Stimulated activated CD8-positive, alpha-beta memory T cell treated with anti-CD3 and anti-CD28 coated beads, Interleukin-4, amount 100 ng/mL, for 4 hours (primary cell): ENCODE measurements around the gene CNOT2.

Source experiments
- DNase-seq, 2 donors: peaks; one replicate each; pipeline ENCODE4 v3.0.0-alpha.2; 2020; ENCODE audit warnings: low read depth in 2 of 2, low spot score in 1 of 2

Gene CNOT2

DNA sequence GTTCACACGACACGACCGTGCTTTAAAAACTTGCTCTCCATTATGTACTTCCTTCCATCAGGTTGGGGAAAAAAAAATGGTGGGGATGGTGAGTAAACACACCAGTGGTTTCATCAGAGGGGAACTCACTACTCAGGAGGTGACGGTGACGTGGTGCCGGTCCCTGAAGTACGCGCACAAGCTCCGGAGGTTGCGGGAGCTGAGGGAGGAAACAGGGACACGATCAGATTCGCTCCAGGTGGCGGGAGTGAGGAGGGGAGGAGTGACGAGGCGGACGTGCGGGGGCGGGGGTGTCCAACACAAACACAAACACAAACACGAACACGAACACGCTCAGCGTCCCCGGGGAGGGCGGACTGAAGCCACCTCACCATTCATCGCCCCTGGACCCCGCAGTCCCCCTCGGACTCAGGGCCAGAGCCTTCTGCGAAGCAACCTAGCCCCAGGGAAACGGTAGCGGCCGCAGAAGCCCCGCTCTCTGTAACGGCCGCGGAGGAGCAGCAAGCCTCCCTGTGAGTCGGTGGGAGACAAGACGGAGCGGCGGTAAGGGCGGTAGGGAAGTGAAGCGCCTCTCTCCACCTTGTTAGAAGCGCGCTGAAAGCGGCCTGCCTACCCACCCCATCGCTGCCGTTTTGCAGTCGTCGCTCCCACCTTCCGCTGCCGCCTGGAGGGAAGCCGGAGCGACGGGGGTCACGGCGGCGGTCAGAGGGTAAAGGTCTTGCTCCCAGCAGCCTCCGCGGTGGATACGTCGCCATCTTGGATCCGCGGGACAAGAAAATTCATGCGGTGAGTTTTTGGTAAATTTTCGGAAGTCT lies at the start of gene CNOT2:
Gene CNOT2 (plus strand): TSS at position 739 of the 815 bp plus-strand sequence. CDS start 34,794 bp downstream, outside the sequence.
- peak; percentile 74 to 79 for DNase-seq

- no peak for DNase-seq
These were observed 49.2 kb upstream of the CNOT2 start for GRCh38 chr12:70194076-70194475.

DNA sequence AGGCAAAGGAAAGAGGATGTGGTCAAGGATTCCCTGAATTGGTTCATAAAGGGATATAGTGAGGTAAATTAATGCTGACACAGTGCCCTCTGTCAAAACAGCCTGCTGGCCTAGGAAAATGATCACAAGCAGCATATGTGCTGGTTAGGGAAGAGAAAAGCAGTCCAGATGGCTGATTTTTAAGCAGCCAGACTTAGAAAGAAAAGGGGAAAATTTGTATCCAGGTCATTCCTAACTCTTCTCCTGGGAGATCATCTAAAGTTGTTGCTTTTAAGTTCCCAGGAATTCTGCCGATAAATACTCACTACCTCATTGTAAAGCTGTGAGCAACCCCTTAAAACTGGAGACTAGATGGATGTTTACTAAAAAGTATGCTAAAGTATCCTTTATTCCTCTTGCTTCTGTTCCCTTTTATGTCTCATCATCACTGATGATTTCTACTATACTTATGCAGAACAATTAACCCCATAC lies 46.4 kb upstream of the CNOT2 start:
- DNase-seq, result no peak

GRCh38 chr12:70197345-70197744 lies 45.9 kb upstream of the CNOT2 start:
- no peak for DNase-seq

DNA sequence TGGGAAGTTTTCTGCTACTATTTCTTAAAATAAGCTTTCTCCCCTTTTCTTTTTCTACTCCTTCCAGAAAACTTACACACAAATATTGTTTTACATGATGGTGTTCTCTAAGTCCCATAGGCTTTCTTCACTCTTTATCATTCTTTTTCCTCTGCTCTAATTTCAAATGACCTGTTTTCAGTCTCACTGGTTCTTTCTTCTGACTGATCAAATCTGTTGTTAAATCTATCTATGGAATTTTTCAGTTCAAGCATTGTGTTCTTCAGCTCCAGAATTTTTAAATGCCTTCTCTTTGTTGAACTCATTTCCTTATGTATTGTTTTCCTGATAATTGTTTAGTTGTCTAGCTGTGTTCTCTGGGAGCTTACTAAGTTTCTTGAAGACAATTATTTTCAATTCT lies 29.5 kb upstream of the CNOT2 start:
- DNase-seq, result no peak

GRCh38 chr12:70214972-70215617 lies 28.1 kb upstream of the CNOT2 start:
- no peak for DNase-seq

DNA sequence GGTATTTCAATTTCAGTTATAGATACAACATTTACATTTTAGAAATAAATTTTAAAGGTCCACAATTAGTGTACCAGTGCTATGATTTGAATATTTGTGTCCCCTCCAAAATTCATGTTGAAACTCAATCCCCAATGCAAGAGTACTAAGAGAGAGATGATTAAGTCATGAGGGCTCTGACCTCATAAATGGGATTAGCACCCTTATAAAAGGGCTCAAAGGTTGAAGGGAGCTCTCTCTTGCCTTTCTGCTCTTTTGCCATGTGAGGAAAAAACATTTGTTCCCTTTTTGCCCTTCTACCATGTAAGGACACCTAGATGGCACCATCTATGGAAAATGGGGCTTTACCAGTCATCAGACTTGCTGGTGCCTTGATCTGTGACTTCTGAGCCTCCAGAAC lies 25.8 kb upstream of the CNOT2 start:
- no peak for DNase-seq

DNA sequence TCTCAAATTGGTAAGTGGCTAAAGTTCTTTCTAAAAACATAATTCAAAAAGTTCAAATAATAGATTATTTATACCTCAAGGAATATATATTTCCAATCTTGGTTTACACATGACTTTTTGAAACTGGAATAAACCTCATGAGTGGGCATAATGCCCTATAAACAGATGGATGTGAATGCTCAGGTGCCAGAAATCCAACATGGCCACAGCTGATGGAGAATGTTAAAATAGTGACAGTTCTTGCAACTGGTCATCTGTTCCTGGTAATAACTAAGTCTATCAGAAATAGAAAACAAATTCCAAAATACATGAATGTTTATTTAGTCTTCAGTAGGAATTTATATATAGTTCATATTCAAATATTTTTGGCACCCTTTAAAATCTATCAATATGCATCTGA lies 21.6 kb upstream of the CNOT2 start:
- DNase-seq, result no peak

DNA sequence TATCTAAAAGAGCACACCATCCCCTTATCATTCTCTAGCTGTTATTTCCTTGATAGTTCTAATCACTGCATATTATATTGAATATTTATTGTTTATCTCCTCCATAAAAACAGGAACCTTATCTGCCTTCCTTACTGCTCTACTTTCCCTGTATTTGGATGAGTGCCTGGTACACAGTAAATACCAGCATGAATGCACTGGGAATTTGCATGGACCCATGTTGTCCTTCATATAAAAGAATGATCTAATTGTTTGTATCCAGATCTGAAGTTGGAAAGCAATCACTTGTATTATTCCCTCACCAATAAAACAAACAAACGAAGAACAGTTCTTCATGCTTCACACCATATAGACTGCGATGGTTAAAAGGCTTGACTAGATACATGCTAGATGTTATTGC lies 15.3 kb upstream of the CNOT2 start:
- no peak for DNase-seq

DNA sequence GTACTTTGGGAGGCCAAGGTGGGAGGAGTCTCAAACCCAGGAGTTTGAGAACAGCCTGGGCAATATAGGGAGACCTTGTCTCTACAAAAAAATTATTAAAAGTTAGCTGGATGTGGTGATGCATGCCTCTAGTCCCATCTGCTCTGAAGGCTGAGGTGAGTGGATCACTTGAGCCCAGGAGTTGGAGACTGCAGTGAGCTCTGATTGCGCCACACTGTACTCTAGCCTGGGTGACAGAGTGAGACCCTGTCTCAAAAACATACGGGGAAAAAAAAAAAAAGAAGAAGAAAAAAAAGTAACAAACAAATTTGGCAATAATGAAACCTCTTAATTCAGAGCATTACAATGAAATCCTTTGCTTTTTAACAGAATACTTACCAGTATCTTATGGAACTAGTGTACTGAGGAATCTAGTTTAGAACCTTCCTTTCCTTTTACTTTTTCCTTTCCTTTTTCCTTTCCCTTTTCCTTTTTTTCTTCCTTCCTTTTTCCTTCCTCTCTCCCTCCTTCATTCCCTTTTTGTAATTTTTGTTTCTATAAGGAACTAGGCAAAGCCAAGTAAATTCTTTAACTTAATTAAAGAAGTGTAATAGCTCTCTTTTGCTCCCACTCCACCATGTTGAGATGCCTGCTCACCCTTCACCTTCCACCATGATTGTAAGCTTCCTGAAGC lies 12.2 kb upstream of the CNOT2 start:
- no peak for DNase-seq

- no peak for DNase-seq
These were observed 6.2 kb upstream of the CNOT2 start for GRCh38 chr12:70236990-70237389.

DNA sequence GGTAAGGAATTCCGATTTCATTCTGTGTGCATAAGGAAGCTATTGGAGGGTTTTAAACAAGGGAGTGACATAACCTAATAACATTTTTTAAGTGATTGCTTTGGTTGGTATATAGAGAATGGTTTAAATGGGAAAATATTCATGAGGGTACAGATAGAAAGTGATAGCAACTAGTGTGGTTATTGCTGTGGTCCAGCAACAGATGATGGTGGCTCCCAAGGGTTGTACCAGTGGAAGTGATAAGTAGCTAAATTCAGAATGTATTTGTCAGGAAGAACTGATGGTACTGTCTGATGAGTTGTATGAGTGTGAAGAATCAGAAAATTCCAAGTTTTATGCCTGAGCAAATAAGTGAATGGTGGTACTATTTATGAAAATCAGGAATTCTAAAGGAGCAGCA lies 2.6 kb upstream of the CNOT2 start:
- no peak for DNase-seq

DNA sequence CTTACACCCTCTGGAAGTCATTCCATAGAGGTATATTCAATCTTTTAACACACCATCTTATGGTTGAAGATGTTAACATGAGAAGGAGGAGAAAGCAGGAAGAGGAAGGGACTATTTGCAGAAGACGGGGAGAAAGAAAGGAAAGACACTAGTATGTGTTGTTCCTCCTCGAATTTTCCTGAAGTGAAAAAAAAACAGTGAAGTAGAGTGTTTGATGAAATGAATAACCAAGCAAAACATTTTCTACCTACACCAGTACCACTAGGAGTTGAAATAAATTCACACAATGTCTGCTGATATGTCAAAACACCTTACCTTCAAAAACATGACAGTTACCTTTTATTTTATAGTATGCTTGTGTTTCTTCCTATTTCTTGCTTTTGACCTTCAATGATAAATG lies 1.4 kb upstream of the CNOT2 start:
- DNase-seq, result no peak

- DNase-seq, result peak; percentile 33 to 36
These were observed 508 bp downstream of the CNOT2 start for GRCh38 chr12:70243510-70244371.

DNA sequence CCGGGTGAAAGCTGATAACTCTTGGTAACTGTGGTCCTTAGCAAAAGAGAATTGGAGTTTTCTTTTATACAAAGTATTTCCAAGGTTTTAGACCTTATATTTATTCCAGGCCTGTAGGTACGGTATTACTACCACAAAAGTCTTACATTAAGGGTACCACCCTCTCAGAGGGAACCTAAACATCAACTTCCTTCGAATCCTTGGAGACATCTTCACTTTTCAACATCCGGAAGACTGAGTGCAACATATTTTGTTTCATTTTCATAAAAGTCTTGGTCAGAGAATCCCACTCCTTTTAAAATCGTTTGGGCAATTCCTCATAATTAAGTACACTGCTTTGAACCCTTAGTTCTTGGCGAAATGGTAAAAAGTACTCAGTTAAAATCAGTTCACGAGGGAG lies 1.2 kb downstream of the CNOT2 start:
- DNase-seq, result no peak

DNA sequence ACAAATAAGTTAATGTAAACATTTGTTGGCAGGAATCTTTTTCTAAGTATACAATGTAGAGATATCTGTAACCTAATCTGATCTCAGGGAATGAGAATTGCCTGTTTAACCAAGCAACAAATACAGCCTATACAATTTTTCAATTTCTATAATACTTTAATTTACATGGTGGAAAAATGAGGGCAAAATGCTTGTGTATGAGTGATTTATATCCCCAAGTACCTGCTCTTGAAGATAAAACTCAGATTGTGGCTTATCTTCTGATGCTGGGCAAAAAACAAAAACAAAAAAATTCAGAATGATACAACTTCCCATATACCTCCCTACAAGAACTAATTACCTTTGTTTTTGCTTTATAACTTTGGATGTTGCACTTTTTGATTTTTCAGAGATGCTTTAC lies 2.2 kb downstream of the CNOT2 start:
- DNase-seq, result no peak

DNA sequence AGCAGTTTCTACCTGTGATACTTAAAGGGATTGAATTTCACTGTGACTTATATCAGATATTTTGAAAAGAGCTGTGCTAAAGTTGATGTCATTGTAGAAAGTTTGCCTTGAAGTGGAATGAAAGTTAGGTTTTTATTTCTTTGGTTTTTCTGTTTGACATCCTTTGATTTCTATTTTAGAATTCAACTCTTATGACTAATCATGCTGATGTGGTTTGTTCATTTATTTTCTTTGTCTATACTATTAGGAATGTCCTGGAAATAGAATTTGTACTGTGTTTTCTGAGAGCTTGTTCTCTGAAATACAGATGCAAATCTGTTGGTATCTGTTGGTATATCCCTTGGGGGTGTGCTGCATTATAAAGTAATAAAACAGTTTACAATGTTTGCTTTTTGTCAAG lies 3.3 kb downstream of the CNOT2 start:
- DNase-seq, result no peak

DNA sequence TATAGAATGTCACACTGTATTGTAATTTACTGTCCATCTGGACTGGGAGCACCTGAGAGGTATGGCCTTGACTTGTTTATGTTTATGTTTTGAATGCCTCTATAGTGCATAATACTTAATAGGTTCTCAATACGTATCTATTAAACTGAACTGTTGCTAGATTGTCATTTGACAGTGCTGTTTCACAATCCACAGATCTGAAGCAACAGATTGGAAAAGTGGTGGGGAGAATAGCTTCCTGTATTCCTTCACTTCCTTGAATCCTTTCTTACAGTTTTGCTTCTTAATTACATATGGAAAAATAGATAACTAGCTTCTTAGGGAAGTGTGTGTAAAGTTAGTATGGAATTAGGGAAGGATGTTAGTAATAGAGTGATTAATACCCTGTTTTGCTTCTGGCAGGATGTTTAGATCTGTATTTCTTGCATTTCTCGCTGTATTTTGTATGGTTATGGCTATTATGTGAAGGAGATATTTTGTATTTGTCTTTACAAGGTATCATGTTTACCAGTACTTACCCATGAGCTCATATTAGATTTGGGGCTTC lies 4.5 kb downstream of the CNOT2 start:
- no peak for DNase-seq

DNA sequence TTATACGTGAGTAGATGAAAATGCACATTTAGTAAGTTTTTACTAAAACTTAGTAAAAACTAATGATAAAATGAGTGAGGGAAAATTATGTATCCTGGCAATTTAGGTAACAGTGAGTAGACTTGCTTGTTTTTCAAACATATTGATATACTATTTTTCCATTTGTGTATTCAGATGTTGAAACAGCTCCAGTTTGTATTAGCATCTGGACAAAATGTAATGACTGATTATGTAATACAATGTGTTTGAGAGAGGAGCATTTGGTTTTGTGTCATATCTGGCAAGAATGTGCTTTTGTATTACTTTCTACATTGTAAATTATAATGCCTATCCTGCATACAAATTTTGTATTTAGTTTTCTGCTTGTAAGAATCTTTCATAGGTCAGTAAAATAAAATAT lies 5.6 kb downstream of the CNOT2 start:
- no peak for DNase-seq

DNA sequence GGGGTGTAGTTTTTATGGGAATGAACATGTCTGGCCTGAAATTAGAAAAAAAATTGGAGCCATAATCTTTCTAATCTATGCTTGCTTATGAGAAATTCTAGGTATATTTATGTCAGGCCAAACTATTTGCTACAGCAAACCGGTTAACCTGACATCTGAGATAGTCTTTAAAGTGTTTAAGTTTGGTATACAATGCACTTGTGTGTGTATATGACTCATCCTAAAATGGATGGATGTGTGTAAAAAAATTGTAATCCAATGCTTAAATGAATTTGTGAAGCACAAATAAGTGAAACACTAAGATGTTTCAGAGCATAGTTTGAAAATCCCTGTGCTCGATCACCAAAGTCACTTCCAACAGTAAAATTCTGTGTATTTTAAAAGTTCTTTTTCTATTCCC lies 6.7 kb downstream of the CNOT2 start:
- DNase-seq, result no peak

DNA sequence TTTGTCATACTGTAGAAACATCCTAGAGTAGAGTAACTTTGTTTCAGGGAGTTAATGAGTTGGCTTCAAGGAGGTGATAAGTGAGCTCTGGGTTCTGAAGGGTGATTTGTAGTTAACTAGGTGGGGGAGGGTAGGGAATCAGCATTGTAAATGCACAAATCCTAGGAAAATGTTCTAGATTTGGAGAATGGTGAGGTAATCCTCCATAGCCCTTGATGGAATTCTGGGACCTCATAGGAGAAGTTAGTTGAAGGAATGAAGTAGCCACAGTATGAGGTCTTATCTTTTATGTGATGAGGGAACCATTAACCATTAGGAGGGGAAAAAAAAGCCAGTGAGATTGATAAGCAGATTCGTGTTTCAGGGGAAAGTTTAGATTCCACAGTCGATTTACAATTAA lies 8.0 kb downstream of the CNOT2 start:
- DNase-seq, result no peak
